Measurements from ENCODE around the gene CUL1. TPM values are rescaled to one million over a fixed set of nuclear protein-coding genes. Genes with fewer than 3 reads are reported as not detected.

Gene CUL1
- total and polyA plus RNA-seq, 2 experiments from 2014 or later: 35.6 to 71.3 TPM

DNA sequence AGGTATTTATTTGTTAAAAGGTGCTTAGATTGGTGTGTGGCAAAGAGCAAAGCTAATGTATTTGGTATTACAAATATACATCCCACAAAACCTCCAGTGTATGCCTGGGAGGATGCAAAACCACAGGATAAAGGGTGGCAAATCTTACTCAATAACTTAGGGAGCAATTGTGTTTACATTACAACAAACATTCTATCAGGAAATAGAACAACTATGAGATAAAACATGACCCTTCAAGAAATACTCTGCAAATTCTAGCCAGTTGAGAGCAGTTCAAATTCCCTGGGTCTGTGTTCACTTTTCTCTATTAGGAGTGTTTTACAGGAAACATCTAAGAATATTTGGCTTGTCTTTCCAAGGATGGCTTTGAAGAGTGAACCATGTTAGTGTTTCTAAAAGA is 64.9 kb downstream of the CUL1 start (continued):
- TF ChIP-seq ZNF114 (CRISPR knock-in tag; IDR thresholded peaks at IDR 0.05): no peak
- no peak for TF ChIP-seq EZH2phosphoT487 (IDR thresholded peaks at IDR 0.05; ENCODE audit: unreplicated experiment)
- TF ChIP-seq, protein P1, sequence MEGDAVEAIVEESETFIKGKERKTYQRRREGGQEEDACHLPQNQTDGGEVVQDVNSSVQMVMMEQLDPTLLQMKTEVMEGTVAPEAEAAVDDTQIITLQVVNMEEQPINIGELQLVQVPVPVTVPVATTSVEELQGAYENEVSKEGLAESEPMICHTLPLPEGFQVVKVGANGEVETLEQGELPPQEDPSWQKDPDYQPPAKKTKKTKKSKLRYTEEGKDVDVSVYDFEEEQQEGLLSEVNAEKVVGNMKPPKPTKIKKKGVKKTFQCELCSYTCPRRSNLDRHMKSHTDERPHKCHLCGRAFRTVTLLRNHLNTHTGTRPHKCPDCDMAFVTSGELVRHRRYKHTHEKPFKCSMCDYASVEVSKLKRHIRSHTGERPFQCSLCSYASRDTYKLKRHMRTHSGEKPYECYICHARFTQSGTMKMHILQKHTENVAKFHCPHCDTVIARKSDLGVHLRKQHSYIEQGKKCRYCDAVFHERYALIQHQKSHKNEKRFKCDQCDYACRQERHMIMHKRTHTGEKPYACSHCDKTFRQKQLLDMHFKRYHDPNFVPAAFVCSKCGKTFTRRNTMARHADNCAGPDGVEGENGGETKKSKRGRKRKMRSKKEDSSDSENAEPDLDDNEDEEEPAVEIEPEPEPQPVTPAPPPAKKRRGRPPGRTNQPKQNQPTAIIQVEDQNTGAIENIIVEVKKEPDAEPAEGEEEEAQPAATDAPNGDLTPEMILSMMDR (conservative IDR thresholded peaks at IDR 0.05; ENCODE audit: low read depth in 2 of 2): no peak
- no peak for TF ChIP-seq ZNF331 (CRISPR knock-in tag; IDR thresholded peaks at IDR 0.05; ENCODE audit: low read depth)
- TF ChIP-seq, protein P2, sequence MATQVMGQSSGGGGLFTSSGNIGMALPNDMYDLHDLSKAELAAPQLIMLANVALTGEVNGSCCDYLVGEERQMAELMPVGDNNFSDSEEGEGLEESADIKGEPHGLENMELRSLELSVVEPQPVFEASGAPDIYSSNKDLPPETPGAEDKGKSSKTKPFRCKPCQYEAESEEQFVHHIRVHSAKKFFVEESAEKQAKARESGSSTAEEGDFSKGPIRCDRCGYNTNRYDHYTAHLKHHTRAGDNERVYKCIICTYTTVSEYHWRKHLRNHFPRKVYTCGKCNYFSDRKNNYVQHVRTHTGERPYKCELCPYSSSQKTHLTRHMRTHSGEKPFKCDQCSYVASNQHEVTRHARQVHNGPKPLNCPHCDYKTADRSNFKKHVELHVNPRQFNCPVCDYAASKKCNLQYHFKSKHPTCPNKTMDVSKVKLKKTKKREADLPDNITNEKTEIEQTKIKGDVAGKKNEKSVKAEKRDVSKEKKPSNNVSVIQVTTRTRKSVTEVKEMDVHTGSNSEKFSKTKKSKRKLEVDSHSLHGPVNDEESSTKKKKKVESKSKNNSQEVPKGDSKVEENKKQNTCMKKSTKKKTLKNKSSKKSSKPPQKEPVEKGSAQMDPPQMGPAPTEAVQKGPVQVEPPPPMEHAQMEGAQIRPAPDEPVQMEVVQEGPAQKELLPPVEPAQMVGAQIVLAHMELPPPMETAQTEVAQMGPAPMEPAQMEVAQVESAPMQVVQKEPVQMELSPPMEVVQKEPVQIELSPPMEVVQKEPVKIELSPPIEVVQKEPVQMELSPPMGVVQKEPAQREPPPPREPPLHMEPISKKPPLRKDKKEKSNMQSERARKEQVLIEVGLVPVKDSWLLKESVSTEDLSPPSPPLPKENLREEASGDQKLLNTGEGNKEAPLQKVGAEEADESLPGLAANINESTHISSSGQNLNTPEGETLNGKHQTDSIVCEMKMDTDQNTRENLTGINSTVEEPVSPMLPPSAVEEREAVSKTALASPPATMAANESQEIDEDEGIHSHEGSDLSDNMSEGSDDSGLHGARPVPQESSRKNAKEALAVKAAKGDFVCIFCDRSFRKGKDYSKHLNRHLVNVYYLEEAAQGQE (IDR thresholded peaks at IDR 0.05; ENCODE audit: unreplicated experiment): no peak
- TF ChIP-seq, protein P3, sequence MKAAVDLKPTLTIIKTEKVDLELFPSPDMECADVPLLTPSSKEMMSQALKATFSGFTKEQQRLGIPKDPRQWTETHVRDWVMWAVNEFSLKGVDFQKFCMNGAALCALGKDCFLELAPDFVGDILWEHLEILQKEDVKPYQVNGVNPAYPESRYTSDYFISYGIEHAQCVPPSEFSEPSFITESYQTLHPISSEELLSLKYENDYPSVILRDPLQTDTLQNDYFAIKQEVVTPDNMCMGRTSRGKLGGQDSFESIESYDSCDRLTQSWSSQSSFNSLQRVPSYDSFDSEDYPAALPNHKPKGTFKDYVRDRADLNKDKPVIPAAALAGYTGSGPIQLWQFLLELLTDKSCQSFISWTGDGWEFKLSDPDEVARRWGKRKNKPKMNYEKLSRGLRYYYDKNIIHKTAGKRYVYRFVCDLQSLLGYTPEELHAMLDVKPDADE (IDR thresholded peaks at IDR 0.05): no peak
- no peak for TF ChIP-seq JUNB (IDR thresholded peaks at IDR 0.05; ENCODE audit: unreplicated experiment)
- TF ChIP-seq STAT1 (IDR thresholded peaks at IDR 0.05; ENCODE audit: unreplicated experiment): no peak

DNA sequence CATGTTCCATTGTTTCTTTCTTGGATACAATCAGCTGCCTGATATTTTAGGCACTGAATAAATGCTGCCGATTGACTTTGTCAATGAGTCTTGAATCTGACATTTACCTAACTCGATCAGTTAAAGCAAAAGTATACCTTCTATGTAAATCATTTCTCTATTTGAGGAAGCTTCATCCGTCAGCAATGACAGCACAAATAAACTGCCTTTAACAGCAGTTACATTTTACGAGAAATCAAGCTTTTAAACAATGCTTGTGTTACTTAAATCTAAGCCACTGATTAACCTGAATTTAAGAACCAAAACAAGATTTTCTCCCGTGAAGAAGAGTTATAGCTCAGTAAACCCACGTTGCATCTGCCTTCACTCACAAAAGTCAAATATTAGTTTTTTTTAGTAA is 71.3 kb downstream of the CUL1 start:
- H3K27me3 ChIP-seq (ENCODE audit: insufficient read depth): no peaks in the 10 kb centered on the region
- H4K20me1 ChIP-seq (replicated peaks; ENCODE audit: insufficient read depth): no peaks in the 10 kb centered on the region
- H3K36me3 Mint-ChIP-seq (ENCODE audit: low read depth): peaks cover 47% of the 10 kb centered on the region
- H3K4me3 Mint-ChIP-seq: no peak overlapping the region
- 0 out of 2 replicates have a peak overlapping the region, but pooled peaks have one; percentile 2 for H3K27ac ChIP-seq (ENCODE audit: low read depth)
- H3F3A ChIP-seq (replicated peaks; ENCODE audit: low read depth): no peaks in the 10 kb centered on the region
- no peaks in the 10 kb centered on the region for H3K9me2 ChIP-seq (ENCODE audit: insufficient read depth)
- H2AFZ ChIP-seq: no peak overlapping the region
- no peak for ATAC-seq
- H3K9me3 Mint-ChIP-seq: no peaks in the 10 kb centered on the region
- no peaks in the 10 kb centered on the region for H3K79me2 ChIP-seq (replicated peaks; ENCODE audit: insufficient read depth)
- peaks cover 8% of the 10 kb centered on the region for H3K4me1 ChIP-seq (ENCODE audit: insufficient read depth)
- peaks cover 12% of the 10 kb centered on the region for H3K36me3 ChIP-seq (ENCODE audit: insufficient read depth)
- no peak overlapping the region for H3K27ac Mint-ChIP-seq
- H3K4me3 ChIP-seq: no peak overlapping the region
- peaks cover 24% of the 10 kb centered on the region for H3K4me1 Mint-ChIP-seq
- H3K27me3 Mint-ChIP-seq (ENCODE audit: insufficient read depth, low read depth, poor library complexity): peaks cover 3% of the 10 kb centered on the region
- no peak overlapping the region for H3K4me2 ChIP-seq
- no peak for DNase-seq (ENCODE audit: low spot score)
- no peak for TF ChIP-seq EZH2phosphoT487 (IDR thresholded peaks at IDR 0.05; ENCODE audit: unreplicated experiment)
- no peak for TF ChIP-seq CREB1 (CRISPR knock-in tag; IDR thresholded peaks at IDR 0.05; ENCODE audit: low read depth)
- TF ChIP-seq, protein P4, sequence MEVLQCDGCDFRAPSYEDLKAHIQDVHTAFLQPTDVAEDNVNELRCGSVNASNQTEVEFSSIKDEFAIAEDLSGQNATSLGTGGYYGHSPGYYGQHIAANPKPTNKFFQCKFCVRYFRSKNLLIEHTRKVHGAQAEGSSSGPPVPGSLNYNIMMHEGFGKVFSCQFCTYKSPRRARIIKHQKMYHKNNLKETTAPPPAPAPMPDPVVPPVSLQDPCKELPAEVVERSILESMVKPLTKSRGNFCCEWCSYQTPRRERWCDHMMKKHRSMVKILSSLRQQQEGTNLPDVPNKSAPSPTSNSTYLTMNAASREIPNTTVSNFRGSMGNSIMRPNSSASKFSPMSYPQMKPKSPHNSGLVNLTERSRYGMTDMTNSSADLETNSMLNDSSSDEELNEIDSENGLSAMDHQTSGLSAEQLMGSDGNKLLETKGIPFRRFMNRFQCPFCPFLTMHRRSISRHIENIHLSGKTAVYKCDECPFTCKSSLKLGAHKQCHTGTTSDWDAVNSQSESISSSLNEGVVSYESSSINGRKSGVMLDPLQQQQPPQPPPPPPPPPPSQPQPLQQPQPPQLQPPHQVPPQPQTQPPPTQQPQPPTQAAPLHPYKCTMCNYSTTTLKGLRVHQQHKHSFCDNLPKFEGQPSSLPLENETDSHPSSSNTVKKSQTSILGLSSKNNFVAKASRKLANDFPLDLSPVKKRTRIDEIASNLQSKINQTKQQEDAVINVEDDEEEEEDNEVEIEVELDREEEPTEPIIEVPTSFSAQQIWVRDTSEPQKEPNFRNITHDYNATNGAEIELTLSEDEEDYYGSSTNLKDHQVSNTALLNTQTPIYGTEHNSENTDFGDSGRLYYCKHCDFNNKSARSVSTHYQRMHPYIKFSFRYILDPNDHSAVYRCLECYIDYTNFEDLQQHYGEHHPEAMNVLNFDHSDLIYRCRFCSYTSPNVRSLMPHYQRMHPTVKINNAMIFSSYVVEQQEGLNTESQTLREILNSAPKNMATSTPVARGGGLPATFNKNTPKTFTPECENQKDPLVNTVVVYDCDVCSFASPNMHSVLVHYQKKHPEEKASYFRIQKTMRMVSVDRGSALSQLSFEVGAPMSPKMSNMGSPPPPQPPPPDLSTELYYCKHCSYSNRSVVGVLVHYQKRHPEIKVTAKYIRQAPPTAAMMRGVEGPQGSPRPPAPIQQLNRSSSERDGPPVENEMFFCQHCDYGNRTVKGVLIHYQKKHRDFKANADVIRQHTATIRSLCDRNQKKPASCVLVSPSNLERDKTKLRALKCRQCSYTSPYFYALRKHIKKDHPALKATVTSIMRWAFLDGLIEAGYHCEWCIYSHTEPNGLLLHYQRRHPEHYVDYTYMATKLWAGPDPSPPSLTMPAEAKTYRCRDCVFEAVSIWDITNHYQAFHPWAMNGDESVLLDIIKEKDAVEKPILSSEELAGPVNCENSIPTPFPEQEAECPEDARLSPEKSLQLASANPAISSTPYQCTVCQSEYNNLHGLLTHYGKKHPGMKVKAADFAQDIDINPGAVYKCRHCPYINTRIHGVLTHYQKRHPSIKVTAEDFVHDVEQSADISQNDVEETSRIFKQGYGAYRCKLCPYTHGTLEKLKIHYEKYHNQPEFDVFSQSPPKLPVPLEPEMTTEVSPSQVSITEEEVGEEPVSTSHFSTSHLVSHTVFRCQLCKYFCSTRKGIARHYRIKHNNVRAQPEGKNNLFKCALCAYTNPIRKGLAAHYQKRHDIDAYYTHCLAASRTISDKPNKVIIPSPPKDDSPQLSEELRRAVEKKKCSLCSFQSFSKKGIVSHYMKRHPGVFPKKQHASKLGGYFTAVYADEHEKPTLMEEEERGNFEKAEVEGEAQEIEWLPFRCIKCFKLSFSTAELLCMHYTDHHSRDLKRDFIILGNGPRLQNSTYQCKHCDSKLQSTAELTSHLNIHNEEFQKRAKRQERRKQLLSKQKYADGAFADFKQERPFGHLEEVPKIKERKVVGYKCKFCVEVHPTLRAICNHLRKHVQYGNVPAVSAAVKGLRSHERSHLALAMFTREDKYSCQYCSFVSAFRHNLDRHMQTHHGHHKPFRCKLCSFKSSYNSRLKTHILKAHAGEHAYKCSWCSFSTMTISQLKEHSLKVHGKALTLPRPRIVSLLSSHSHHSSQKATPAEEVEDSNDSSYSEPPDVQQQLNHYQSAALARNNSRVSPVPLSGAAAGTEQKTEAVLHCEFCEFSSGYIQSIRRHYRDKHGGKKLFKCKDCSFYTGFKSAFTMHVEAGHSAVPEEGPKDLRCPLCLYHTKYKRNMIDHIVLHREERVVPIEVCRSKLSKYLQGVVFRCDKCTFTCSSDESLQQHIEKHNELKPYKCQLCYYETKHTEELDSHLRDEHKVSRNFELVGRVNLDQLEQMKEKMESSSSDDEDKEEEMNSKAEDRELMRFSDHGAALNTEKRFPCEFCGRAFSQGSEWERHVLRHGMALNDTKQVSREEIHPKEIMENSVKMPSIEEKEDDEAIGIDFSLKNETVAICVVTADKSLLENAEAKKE (CRISPR knock-in tag; IDR thresholded peaks at IDR 0.05): no peak
- no peak for TF ChIP-seq JUNB (IDR thresholded peaks at IDR 0.05; ENCODE audit: unreplicated experiment)
